Measurements from ENCODE around the gene GAK.
A peak's percentile ranks its signal among the peaks of the same experiment; 100 is the strongest.

Gene GAK

GRCh38 chr4:845836-846251, 86.3 kb downstream of the GAK start:
- H3K4me3 ChIP-seq (ENCODE audit: control insufficient read depth, low read depth, low read length): no peak overlapping the region
- DNase-seq (ENCODE audit: low read depth): peak; percentile 74
- no peak for TF ChIP-seq CTCF (conservative IDR thresholded peaks at IDR 0.05; ENCODE audit: control insufficient read depth, insufficient read depth, low read depth, low read length)

DNA sequence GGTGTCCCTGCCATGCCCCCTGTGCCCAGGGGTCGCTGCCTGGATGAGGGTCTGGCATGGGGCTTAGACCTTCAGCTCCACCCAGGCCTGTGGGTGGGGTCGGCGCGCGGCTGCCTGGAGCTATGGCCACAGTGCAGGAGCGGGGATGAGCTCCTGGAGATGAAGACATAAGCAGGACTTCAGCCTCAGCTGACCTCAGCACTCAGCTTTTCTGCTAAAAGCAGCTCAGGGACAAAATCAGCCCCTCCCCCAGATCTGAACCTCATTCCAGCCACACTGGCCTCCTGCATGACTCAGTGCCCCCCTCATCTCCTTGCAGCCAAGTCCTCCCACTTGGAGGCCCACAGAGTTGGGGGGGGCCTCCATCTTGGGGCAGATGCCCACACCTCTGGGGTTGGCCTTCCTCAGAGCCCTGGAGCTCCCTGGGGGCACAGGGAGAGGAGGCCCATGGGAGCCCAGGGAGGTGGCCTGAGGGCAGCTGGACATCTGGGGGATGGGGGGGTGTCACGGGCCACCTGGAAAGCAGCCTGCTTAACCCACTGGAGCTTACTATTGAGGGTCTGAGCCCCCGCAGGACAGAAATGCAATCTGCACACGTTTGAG, 86.8 kb downstream of the GAK start:
- peak; percentile 89 for DNase-seq (ENCODE audit: low read depth)
- no peak overlapping the region for H3K4me3 ChIP-seq (ENCODE audit: control insufficient read depth, low read depth, low read length)
- TF ChIP-seq CTCF (conservative IDR thresholded peaks at IDR 0.05; ENCODE audit: control insufficient read depth, insufficient read depth, low read depth, low read length): no peak

GRCh38 chr4:844752-845232, 87.3 kb downstream of the GAK start:
- H3K4me3 ChIP-seq (ENCODE audit: control insufficient read depth, low read depth, low read length): no peak overlapping the region
- no peak for DNase-seq (ENCODE audit: low read depth)
- no peak for TF ChIP-seq CTCF (conservative IDR thresholded peaks at IDR 0.05; ENCODE audit: control insufficient read depth, insufficient read depth, low read depth, low read length)

DNA sequence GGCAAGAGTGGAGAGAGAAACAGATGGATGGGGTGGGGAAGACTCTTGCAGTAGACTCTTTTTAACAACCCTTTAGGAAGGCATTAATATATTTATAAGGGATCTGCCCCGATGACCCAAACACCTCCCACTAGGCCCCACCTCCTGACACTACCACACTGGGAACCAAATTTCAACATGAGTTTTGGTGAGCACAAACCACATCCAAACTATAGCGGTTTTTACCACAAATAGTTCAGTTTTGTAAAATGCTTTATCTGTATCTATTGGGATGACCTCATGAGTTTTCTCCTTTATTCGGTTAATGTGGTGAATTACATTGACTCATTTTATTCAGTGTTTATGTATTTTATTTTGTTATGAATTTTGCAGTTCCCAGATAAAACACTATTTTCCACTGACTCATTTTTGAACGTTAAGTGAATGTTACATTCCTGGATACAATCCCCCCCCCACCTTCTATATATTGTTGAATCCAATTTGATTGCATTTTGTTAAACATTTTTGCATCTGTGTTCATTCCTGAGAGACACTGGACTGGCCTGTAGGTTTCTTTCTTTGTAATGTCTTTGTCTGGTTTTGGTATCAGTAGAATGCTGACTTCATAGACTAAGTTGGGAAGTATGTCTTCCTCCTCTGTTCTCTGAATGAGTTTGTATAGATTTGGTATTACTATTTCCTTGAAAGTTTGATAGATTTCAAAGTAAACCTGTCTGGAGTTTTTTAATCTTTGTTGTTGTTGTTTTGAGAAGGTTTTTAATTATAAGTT, 92.3 kb downstream of the GAK start:
- no peak for DNase-seq (ENCODE audit: low read depth)
- H3K4me3 ChIP-seq (ENCODE audit: control insufficient read depth, low read depth, low read length): no peak overlapping the region
- no peak for TF ChIP-seq CTCF (conservative IDR thresholded peaks at IDR 0.05; ENCODE audit: control insufficient read depth, insufficient read depth, low read depth, low read length)

- DNase-seq (ENCODE audit: low read depth): no peak
- TF ChIP-seq CTCF (conservative IDR thresholded peaks at IDR 0.05; ENCODE audit: control insufficient read depth, insufficient read depth, low read depth, low read length): no peak
- no peak overlapping the region for H3K4me3 ChIP-seq (ENCODE audit: control insufficient read depth, low read depth, low read length)
These were observed 94.3 kb downstream of the GAK start for GRCh38 chr4:837772-838171.

DNA sequence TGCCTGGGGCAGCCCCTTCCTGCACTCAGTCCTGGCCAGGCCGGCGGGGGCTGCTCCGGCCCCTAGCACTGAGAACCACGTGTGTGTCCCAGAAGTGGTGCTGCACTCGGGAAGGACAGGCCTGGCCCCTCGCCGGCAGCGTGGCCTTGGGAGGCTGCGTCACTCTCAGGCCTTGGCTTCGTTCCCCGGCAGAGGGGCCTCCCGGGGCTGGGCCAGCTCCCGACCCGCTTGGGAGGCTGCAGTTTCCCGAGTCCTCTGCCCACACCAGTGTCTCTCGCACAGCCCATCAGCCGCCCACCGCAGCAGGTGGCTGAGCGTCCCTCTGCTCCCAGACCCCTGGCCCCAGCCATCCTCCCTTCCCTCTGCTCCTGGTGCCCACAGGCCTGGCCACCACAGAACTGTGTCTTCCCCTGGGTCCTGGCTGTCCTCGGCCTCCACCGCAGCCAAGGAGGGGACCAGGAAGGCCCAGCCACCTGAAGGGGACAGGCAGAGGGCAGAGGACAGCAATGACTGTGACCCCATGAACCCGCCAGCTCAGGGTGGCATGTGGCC, 95.3 kb downstream of the GAK start:
- H3K4me3 ChIP-seq (ENCODE audit: control insufficient read depth, low read depth, low read length): no peak overlapping the region
- no peak for DNase-seq (ENCODE audit: low read depth)
- TF ChIP-seq CTCF (conservative IDR thresholded peaks at IDR 0.05; ENCODE audit: control insufficient read depth, insufficient read depth, low read depth, low read length): no peak
